ENCODE results near the gene HOXD4.

HOXD4 gene

GRCh38 chr2:176114120-176114929 is 37.0 kb upstream of the HOXD4 start:
- no peak for DNase-seq (ENCODE audit: low spot score)

- DNase-seq (ENCODE audit: low spot score) = no peak
These were observed 36.3 kb upstream of the HOXD4 start for GRCh38 chr2:176114930-176115625.

GRCh38 chr2:176115883-176116813 is 35.2 kb upstream of the HOXD4 start, which contains the start of gene HOXD10:
Gene HOXD10 (plus strand): TSS chr2:176116778. CDS start chr2:176116834, 56 bp downstream.
- DNase-seq (ENCODE audit: low spot score) = no peak

GRCh38 chr2:176117162-176117822 is 34.1 kb upstream of the HOXD4 start:
- no peak for DNase-seq (ENCODE audit: low spot score)

- no peak for DNase-seq (ENCODE audit: low spot score)
These were observed 33.5 kb upstream of the HOXD4 start for GRCh38 chr2:176117823-176118371.

GRCh38 chr2:176118601-176119339 is 32.6 kb upstream of the HOXD4 start:
- no peak for DNase-seq (ENCODE audit: low spot score)

- DNase-seq (ENCODE audit: low spot score) = no peak
These were observed 30.8 kb upstream of the HOXD4 start for GRCh38 chr2:176120364-176121189.

GRCh38 chr2:176121190-176122051 is 29.9 kb upstream of the HOXD4 start:
- no peak for DNase-seq (ENCODE audit: low spot score)

- DNase-seq (ENCODE audit: low spot score) = no peak
These were observed 29.2 kb upstream of the HOXD4 start for GRCh38 chr2:176122052-176122682.

GRCh38 chr2:176122683-176123410 is 28.5 kb upstream of the HOXD4 start, which contains the start of gene HOXD9:
Gene HOXD9 (plus strand): TSS chr2:176122719. CDS start chr2:176122769, 50 bp downstream.
- DNase-seq (ENCODE audit: low spot score) = no peak

GRCh38 chr2:176123411-176124109 is 27.8 kb upstream of the HOXD4 start:
- no peak for DNase-seq (ENCODE audit: low spot score)

- DNase-seq (ENCODE audit: low spot score) = no peak
These were observed 27.0 kb upstream of the HOXD4 start for GRCh38 chr2:176124110-176124946.

- no peak for DNase-seq (ENCODE audit: low spot score)
These were observed 26.2 kb upstream of the HOXD4 start for GRCh38 chr2:176124947-176125771.

- no peak for DNase-seq (ENCODE audit: low spot score)
These were observed 25.6 kb upstream of the HOXD4 start for GRCh38 chr2:176125772-176126054.
